ENCODE data around the gene TAS2R31. TPM values are rescaled to one million over a fixed set of nuclear protein-coding genes. Genes with fewer than 3 reads are reported as not detected.

TAS2R31 gene
- total and polyA plus RNA-seq, 2 donors (not counting 3 experiments of a cell fraction or from before 2014, with no cell fraction given), result 0.12 to 3.2 TPM

GRCh38 chr12:10982244-10982643, 49.0 kb downstream of the TAS2R31 start:
- H3K9me1 ChIP-seq (replicated peaks; ENCODE audit: control insufficient read depth, extremely low read depth, insufficient read depth, low read length), result no peaks in the 10 kb centered on the region
- no peaks in the 10 kb centered on the region for H3K9me3 ChIP-seq (replicated peaks; ENCODE audit: control insufficient read depth, insufficient read depth, low read length)
- H3K79me2 ChIP-seq (ENCODE audit: control insufficient read depth, insufficient read depth, low read length), result no peaks in the 10 kb centered on the region
- intact Hi-C loops (cut with micrococcal nuclease), result no loop called here
- no peak for DNase-seq (ENCODE audit: low read depth, low spot score)
- H3K9ac ChIP-seq (replicated peaks; ENCODE audit: extremely low read depth, insufficient read depth, low read length), result no peak overlapping the region
- no peak overlapping the region for H2AFZ ChIP-seq (ENCODE audit: low read depth, low read length)
- ChIA-PET CTCF (no interaction called here), POLR2A (no interaction called here)
- BruUV-seq (replicated peaks), result no TSS peak
- no peak overlapping the region for H3K27ac ChIP-seq (ENCODE audit: insufficient read depth, low read depth, low read length)
- no peaks in the 10 kb centered on the region for H3K4me1 ChIP-seq (ENCODE audit: control insufficient read depth, extremely low read depth, insufficient read depth, low read length)
- H3K36me3 ChIP-seq (ENCODE audit: control insufficient read depth in 2 of 2, extremely low read depth in 1 of 2, insufficient read depth in 2 of 2, low read length in 2 of 2), result no peaks in the 10 kb centered on the region
- H4K20me1 ChIP-seq (replicated peaks; ENCODE audit: control insufficient read depth, extremely low read depth, insufficient read depth, low read length), result no peaks in the 10 kb centered on the region
- dilution Hi-C loops (cut with MboI; ENCODE audit: extremely low pct_ligation_motif_present, low sequenced_read_pairs), result no loop called here
- H3K27me3 ChIP-seq (ENCODE audit: control insufficient read depth in 2 of 2, insufficient read depth in 2 of 2, low read length in 2 of 2), result no peaks in the 10 kb centered on the region
- no peak overlapping the region for H3K4me2 ChIP-seq (ENCODE audit: insufficient read depth, low read length)
- no peak overlapping the region for H3K4me3 ChIP-seq (replicated peaks in 1 of 3; ENCODE audit: insufficient read depth in 1 of 3, low read depth in 1 of 3, low read length in 3 of 3)
- TF ChIP-seq MYC (IDR thresholded peaks at IDR 0.05; ENCODE audit: low read depth, low read length), result no peak
- TF ChIP-seq POLR2AphosphoS5 (IDR thresholded peaks at IDR 0.05; ENCODE audit: insufficient read depth, low read depth, low read length), result no peak
- TF ChIP-seq FOS (IDR thresholded peaks at IDR 0.05; ENCODE audit: borderline replicate concordance, insufficient read depth, low read length), result no peak
- no peak for TF ChIP-seq JUN (IDR thresholded peaks at IDR 0.05; ENCODE audit: borderline replicate concordance, insufficient read depth, insufficient read length, low read depth)
- FAIRE-seq, result no peak

Other genes starting within 250 kb of the TAS2R31 start
- not detected in 2 replicates for gene TAS2R7, start 228.8 kb downstream of the TAS2R31 start, total RNA-seq
- not detected in 2 replicates for gene TAS2R7, start 228.8 kb downstream of the TAS2R31 start, polyA plus RNA-seq
- gene TAS2R8, start 224.1 kb downstream of the TAS2R31 start, total RNA-seq, result not detected in 2 replicates
- not detected in 2 replicates for gene TAS2R8, start 224.1 kb downstream of the TAS2R31 start, polyA plus RNA-seq
- not detected in 2 replicates for gene TAS2R9, start 221.2 kb downstream of the TAS2R31 start, total RNA-seq
- gene TAS2R9, start 221.2 kb downstream of the TAS2R31 start, polyA plus RNA-seq, result not detected in 2 replicates
- gene TAS2R10, start 205.0 kb downstream of the TAS2R31 start, total RNA-seq, result 0.66 TPM in 1 of 2 replicates, not detected in the other
- 0.11 and 0.22 TPM in 2 replicates for gene TAS2R10, start 205.0 kb downstream of the TAS2R31 start, polyA plus RNA-seq
- gene PRR4, start 181.9 kb downstream of the TAS2R31 start, total RNA-seq, result 2.4 and 2.8 TPM in 2 replicates
- 2.4 and 2.6 TPM in 2 replicates for gene PRR4, start 181.9 kb downstream of the TAS2R31 start, polyA plus RNA-seq
- gene PRH1, start 147.2 kb downstream of the TAS2R31 start, total RNA-seq, result 16.2 and 17.0 TPM in 2 replicates
- gene PRH1, start 147.2 kb downstream of the TAS2R31 start, polyA plus RNA-seq, result 2.2 and 2.3 TPM in 2 replicates
- 0.97 and 1.7 TPM in 2 replicates for gene TAS2R13, start 121.8 kb downstream of the TAS2R31 start, total RNA-seq
- 0.04 and 0.08 TPM in 2 replicates for gene TAS2R13, start 121.8 kb downstream of the TAS2R31 start, polyA plus RNA-seq
- not detected in 2 replicates for gene PRH2, start 102.2 kb downstream of the TAS2R31 start, total RNA-seq
- 0.21 TPM in 1 of 2 replicates, not detected in the other for gene PRH2, start 102.2 kb downstream of the TAS2R31 start, polyA plus RNA-seq
- gene TAS2R14, start 92.1 kb downstream of the TAS2R31 start, total RNA-seq, result 3.0 and 4.2 TPM in 2 replicates
- 0.76 and 0.91 TPM in 2 replicates for gene TAS2R14, start 92.1 kb downstream of the TAS2R31 start, polyA plus RNA-seq
- gene TAS2R50, start 44.5 kb downstream of the TAS2R31 start, total RNA-seq, result 1.5 and 1.6 TPM in 2 replicates
- 0.12 TPM in 1 of 2 replicates, not detected in the other for gene TAS2R50, start 44.5 kb downstream of the TAS2R31 start, polyA plus RNA-seq
- gene TAS2R20, start 33.1 kb downstream of the TAS2R31 start, total RNA-seq, result 2.2 and 3.3 TPM in 2 replicates
- 0.30 and 0.48 TPM in 2 replicates for gene TAS2R20, start 33.1 kb downstream of the TAS2R31 start, polyA plus RNA-seq
- 3.1 and 4.1 TPM in 2 replicates for gene TAS2R19, start 8.8 kb downstream of the TAS2R31 start, total RNA-seq
- gene TAS2R19, start 8.8 kb downstream of the TAS2R31 start, polyA plus RNA-seq, result 0.12 and 0.29 TPM in 2 replicates
- 1.4 and 2.4 TPM in 2 replicates for gene TAS2R46, start 30.9 kb upstream of the TAS2R31 start, total RNA-seq
- 0.14 TPM in 1 of 2 replicates, not detected in the other for gene TAS2R46, start 30.9 kb upstream of the TAS2R31 start, polyA plus RNA-seq
- gene TAS2R43, start 60.9 kb upstream of the TAS2R31 start, total RNA-seq, result 0.88 and 1.8 TPM in 2 replicates
- gene TAS2R43, start 60.9 kb upstream of the TAS2R31 start, polyA plus RNA-seq, result 0.07 TPM in 1 of 2 replicates, not detected in the other
- 3.7 and 5.2 TPM in 2 replicates for gene TAS2R30, start 103.2 kb upstream of the TAS2R31 start, total RNA-seq
- gene TAS2R30, start 103.2 kb upstream of the TAS2R31 start, polyA plus RNA-seq, result 0.26 and 0.33 TPM in 2 replicates
- 10.8 and 10.9 TPM in 2 replicates for gene SMIM10L1, start 139.8 kb upstream of the TAS2R31 start, total RNA-seq
- gene SMIM10L1, start 139.8 kb upstream of the TAS2R31 start, polyA plus RNA-seq, result 5.1 and 6.2 TPM in 2 replicates
- gene TAS2R42, start 155.5 kb upstream of the TAS2R31 start, total RNA-seq, result not detected in 2 replicates
- gene TAS2R42, start 155.5 kb upstream of the TAS2R31 start, polyA plus RNA-seq, result not detected in 2 replicates
- not detected in 2 replicates for gene PRB3, start 238.3 kb upstream of the TAS2R31 start, total RNA-seq
- gene PRB3, start 238.3 kb upstream of the TAS2R31 start, polyA plus RNA-seq, result not detected in 2 replicates

All from endothelial cell of umbilical vein (primary cell).